ENCODE measurements around the gene HERC4.

Gene HERC4, protein sequence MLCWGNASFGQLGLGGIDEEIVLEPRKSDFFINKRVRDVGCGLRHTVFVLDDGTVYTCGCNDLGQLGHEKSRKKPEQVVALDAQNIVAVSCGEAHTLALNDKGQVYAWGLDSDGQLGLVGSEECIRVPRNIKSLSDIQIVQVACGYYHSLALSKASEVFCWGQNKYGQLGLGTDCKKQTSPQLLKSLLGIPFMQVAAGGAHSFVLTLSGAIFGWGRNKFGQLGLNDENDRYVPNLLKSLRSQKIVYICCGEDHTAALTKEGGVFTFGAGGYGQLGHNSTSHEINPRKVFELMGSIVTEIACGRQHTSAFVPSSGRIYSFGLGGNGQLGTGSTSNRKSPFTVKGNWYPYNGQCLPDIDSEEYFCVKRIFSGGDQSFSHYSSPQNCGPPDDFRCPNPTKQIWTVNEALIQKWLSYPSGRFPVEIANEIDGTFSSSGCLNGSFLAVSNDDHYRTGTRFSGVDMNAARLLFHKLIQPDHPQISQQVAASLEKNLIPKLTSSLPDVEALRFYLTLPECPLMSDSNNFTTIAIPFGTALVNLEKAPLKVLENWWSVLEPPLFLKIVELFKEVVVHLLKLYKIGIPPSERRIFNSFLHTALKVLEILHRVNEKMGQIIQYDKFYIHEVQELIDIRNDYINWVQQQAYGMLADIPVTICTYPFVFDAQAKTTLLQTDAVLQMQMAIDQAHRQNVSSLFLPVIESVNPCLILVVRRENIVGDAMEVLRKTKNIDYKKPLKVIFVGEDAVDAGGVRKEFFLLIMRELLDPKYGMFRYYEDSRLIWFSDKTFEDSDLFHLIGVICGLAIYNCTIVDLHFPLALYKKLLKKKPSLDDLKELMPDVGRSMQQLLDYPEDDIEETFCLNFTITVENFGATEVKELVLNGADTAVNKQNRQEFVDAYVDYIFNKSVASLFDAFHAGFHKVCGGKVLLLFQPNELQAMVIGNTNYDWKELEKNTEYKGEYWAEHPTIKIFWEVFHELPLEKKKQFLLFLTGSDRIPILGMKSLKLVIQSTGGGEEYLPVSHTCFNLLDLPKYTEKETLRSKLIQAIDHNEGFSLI

DNA sequence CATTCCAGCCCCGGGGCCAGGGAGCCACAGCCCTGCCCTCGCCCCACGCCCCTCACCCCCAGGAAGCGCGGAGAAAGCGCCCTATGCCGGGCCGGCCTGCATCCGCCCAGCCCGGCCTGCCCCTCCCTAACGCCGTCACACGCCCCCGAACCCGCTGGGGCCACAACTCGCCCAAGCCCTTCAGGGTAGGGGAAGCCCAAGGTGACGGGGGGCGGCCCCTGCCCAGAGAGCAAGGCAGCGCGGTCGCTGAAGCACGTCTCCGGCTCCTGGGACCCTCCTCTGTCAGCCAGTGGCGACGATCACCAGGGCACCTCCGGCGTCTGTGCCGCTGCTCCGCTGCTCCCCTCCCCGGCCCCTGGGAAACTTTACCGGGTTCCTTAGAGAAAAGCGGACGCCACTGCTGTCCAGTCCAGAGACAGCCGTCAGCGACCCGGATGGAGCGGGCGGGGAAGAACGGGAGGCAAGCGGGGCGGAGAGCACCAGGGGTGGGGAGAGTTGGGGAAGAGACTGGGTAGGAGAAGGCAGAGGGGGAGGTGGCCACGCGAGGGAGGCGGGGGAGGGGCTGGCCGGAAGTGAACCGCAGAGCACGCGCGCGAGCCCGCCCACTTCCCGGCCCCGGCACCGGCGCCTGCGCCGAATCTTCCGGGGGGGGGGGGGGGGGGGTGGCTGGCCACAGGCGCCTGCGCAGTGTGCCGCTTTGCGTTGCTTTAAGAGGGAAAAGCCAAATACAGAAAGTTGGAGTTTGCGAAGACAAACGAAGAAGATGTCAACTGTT is at the start of gene HERC4:
TSS of gene HERC4 (minus strand) at position 509 of the 775 bp plus-strand sequence. CDS start 2,175 bp downstream, outside the sequence.
- DNase-seq (ENCODE audit: low read depth): peak; percentile 86

DNA sequence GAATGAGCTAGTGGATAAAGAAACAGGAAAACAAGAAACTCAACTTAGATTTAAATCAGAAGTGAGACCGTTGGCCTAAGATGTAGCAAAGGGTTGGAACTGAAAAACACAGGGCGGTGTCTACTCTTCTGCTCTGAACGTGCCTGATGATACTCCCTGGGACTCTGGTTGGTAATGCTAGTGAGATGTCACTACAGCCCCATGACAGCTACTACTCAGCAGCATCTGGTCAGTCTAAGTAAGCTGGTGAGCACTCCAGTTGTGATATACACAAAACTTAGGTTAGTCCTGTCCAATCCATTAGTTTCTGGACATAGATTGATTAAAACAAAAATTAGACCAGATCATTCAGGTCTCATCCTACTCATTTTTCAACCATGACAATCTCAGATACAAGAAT is 49.6 kb upstream of the HERC4 start:
- DNase-seq (ENCODE audit: low read depth): no peak

DNA sequence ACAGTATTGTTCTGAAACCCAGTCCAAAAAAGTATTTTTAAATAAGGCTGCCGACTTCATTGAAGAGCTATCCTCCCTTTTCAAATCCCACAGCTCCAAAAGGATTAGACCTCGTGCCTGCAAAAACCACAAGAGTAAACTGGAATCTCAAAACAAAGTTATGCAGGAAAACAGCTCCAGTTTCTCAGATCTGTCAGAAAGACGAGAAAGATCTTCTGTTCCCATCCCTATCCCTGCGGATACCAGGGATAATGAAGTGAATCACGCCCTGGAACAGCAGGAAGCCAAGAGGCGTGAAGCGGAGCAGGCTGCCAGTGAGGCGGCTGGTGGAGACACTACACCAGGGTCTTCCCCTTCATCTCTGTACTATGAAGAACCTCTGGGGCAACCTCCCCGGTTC is 46.8 kb upstream of the HERC4 start:
- no peak for DNase-seq (ENCODE audit: low read depth)

DNA sequence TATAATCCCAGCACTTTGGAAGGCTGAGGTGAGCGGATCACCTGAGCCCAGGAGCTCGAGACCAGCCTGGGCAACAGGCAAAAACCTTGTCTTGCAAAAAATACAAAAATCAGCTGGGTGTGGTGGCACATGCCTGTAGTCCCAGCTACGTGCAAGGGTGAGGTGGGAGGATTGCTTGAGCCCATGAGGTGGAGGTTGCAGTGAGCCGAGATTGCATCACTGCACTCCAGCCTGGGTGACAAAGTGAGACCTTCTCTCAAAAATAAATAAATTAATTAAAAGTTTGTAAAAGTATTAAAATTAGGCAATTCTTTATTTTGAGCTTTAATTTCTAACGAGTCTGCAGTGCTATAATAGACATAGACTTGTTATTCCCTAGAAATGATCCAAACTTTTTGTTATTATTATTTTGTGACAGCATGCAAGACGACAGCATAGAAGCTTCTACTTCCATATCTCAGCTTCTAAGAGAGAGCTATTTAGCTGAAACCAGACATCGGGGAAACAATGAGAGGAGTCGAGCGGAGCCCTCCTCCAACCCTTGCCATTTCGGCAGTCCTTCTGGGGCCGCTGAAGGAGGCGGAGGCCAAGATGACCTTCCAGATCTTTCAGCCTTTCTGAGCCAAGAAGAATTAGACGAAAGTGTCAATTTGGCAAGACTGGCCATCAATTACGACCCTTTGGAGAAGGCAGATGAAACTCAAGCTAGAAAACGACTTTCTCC is 46.1 kb upstream of the HERC4 start:
- DNase-seq (ENCODE audit: low read depth): no peak

DNA sequence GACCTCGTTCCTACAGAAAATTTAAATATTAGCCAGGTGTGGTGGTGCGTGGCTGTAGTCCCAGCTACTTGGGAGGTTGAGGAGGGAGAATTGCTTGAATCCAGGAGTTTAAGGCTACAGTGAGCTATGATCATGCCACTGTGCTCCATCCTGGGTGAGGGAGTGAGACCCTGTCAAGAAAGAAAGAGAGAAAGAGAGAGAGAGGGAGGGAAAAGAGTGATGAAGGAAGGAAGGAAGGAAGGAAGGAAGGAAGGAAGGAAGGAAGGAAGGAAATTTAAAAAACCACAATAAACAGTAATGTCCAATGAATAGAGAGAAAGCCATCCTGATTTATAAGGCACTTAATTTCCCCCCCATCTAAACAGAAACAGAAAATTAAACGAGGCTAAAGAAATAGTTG is 43.6 kb upstream of the HERC4 start:
- no peak for DNase-seq (ENCODE audit: low read depth)

DNA sequence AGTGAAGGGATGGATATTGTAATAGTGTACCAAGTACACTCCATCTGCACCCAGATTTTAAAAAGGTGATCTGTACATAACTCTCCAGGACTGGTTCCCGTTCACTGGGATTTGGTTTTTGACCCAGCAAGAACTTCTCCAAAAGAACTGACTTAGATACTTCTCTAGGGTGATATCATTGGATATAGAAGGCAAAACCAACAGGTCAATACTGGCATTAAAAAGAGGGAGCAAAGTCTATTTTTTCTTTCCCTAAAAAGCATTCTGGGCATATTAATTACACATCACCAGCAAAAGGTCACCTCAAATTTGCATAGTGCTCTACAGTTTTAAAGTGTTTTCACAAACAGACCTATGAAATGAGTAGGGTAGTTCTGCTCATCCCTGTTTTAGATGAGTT is 37.8 kb upstream of the HERC4 start:
- DNase-seq (ENCODE audit: low read depth): no peak

DNA sequence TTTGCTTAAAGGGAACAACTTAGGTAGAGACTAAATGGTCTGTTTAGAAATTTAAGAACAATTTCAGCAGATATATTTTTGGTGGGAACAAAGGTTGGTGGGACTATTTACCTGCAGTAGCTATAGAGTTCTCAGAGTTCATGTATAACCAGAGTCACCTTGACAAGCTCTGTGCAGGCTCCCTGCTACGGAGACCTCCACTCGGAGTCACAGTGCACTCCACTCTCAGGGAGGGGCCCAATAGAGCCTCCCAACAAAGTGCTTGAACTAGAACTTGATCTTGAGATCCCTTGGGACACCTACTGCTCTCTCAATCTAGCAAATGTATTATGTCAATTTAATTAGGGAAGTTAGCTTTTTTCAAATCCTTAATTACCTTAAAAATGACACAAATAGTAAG is 36.5 kb upstream of the HERC4 start:
- DNase-seq (ENCODE audit: low read depth): no peak

DNA sequence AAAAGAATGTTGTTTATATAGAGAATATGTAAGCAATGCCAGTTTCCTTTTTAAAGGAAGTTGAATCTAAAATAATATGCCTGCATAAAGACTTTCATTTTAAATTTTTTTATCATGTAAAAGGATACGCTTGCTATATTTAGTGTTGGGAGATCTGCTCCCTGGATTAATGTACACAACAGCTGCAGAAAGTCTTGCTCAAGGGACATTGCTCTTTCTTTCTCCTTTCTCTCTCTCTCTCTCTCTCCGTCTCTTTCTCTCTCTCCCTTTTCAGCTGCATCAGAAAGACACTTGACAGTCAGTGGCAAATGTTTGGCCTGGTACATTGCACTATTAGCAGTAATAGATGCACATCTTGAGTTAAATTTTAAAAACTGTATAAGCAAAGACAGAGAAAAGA is 34.9 kb upstream of the HERC4 start:
- no peak for DNase-seq (ENCODE audit: low read depth)

DNA sequence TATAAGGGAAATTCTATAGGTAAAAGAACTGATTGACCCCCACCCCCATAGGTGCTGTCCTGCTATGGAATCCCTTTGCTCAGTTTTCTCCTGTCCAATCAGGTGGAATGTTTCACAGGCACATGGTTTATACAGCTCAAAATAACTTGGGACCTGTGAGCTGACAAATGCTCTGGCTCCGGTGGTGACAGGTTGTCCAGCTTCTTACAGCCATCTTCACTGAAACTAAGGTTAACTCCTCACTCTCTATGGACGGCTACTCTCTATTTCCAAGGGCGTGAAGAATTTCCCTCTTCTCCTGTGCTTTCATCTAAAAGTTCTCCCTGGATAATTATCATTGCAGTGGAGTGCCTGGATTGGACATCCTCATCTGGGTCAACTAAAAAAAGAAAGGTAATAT is 34.2 kb upstream of the HERC4 start, which contains the start of gene MYPN:
TSS of gene MYPN (plus strand) at position 158 of the 400 bp plus-strand sequence. CDS start 11,951 bp downstream, outside the sequence.
- no peak for DNase-seq (ENCODE audit: low read depth)

DNA sequence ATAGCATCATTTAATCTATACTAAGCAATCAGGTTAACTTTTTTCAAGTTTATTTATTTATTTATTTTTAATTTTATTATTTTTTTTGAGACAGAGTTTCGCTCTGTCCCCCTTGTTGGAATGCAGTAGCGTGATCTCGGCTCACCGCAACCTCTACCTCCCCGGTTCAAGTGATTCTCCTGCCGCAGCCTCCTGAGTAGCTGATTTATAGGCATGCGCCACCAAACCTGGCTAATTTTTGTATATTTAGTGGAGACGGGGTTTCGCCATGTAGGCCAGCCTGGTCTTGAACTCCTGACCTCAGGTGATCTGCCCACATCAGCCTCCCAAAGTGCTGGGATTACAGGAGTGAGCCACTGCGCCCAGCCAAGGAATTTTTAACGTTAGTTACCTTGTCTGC is 33.6 kb upstream of the HERC4 start:
- no peak for DNase-seq (ENCODE audit: low read depth)

DNA sequence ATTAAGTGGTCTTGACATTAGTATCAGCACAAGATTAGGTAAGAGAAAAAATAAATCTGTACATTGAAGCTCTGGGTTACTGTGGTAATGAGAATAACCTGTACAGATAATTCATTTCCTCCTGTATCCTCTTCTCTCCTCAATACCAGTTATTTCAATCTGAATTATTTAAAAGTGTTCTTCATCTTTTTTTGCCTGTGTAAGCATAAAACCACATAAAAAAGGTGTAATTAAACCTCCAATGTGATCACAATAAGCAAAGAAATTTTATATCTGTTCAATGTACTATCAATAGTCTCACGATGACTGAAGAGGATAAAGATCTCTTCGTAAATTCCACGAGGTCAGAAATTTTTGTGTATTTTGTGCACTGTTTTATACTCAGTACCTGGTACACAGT is 33.0 kb upstream of the HERC4 start:
- no peak for DNase-seq (ENCODE audit: low read depth)

DNA sequence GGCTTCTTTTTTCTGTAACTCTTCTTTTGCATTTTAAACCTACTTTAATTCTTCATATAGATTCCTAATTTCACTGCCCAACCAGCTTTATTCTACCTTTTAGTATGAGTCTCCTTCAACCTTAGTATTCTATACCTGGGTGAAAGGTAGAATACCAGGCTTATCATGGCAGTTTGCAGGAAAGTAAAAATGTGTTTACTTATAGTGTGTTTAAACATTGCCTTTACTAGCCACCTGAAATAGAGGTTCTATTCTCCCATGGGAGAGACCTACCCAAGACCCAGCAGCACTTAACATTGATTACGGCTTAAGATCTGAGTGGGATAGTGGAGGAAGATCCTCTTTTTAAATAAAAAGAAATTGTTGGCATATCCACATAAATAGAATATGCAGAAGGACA is 32.6 kb upstream of the HERC4 start:
- no peak for DNase-seq (ENCODE audit: low read depth)

DNA sequence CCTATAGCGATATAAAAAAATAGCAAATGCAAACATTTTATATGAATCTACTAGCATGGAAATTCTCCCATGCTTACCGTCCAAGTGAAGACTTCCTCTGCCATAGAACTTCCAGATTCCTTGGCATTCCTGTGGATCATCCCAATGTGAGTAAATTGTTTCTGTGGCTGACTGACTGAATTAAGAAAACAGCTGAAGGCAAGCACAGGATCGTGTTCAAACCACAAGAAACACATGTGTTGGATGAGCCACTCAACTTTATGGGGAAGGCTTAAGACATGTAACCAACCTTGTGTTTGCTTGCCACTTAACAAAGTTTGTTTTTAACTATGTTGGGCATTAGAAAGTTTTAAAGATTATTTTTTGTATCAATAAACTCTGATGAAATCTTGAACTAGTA is 31.6 kb upstream of the HERC4 start:
- DNase-seq (ENCODE audit: low read depth): no peak

DNA sequence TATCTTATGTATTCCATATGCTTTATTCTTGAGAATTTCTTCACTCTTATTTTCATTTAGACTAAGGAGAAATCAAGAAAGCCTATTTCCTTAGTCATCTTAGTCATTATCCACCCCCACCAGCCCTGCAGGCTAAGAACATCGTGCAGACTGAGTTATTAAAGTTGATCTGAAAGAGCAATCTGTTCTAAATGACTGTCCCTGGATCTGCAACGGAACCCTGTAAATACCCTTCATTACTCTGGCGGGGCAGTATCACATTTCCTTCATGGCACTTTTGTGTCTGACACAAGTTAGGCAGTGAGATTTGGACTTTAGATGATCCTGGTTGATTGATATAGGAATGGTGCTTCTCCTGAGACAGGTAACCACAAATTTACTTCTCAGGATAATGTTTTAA is 30.7 kb upstream of the HERC4 start:
- DNase-seq (ENCODE audit: low read depth): no peak

DNA sequence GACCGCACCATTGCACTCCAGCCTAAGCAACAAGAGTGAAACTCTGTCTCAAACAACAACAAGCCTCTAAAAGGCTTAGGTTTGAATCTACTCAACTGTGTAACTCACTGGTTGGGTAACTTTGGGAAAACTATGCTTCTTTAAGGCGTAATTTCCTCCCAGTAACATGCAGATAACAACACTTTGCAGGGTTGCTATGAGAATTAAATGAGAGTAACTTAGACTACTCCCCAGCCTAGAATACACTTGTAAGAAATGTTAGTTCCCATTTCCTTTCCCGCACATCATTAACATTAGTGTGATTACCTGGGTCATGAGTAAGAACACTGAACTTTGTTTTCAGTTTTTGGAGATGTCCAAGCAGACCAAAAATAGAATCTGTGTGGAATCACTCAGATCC is 28.8 kb upstream of the HERC4 start:
- DNase-seq (ENCODE audit: low read depth): no peak

DNA sequence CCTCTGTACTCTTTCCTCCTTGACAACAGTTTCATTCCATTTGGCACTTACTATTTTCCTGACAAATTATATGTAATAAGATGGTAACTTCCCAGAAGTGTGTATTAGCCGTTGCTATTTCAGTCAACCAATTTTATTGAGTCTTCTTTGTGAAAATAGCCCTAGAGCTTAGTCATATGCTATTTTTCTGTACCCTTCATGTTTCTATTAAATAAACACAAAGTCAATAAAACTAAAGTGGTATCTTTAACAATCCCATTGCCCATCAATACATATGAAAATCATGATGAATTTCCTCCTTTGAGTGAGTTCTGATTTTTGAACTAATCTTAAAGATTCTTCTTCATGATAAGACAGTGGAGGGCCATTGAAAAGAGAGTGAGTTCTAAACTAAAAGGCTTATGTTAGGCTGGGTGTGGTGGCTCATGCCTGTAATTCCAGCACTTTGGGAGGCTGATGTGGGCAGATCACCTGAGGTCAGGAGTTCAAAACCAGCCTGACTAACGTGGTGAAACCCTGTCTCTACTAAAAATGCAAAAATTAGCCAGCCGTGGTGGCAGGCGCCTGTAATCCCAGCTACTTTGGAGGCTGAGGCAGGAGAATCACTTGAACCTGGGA is 28.3 kb upstream of the HERC4 start:
- no peak for DNase-seq (ENCODE audit: low read depth)

DNA sequence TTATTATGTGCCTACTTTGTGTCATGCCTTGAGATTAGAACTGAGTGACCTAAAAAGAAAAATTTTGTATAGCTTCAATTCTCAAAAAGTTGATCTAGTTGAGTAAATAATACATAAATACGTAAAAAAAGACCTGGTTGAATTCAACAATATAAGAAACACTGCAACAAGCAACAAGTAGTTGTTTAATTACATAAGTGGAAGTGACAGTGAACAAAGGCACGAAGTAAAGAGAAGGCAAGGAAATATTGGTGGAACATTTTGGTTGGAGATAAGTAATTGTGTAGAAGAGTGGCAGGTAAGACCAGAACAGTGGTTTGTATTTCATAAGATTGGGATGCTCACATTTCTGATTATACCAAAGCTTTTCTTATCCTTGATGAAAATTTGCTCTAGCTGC is 26.0 kb upstream of the HERC4 start:
- DNase-seq (ENCODE audit: low read depth): no peak

DNA sequence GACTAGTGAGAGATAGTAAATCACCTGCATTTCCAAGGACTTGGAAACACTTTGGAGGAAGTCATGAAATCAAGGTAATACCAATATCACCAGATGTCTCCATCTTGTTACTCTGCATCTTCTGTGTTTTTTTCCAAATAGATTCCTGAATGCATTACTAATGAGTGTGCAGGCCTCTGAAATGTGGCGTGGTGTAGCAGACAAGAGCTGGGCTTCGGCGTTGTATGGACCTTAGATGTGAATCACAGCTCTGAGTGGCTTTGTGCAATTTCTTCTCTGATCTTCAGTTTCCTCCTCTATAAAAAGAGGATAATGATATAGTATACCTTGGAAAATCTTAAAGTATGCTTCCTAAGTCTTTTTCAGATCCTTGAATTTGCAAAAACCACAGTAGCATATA is 24.7 kb upstream of the HERC4 start:
- no peak for DNase-seq (ENCODE audit: low read depth)

DNA sequence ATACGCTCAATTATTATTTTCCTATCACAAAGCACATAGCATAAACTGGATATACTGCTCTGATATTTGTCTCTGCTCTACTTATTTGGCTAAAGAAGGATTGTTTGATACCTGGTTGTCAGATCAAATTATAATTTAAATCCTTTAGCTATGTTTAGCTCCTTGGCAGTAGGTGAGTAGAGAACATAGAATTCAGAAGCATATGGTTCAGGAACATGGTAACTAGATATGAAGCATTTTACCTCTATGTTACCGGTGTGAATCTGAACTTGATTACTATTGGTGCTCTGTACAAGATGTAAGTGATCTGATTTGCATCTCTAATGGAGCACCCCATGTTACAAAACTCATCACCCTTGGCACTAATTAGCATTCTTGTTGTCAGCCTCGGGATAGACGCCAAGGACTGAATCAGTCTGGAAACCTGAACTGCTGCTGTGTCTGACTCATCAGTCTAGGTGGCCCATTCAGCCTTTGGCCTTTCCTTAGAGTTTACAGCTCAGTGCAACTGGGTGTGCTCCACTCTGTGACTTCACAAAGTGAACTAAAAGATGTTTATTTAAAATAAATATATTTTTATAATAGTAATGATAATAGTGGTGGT is 21.9 kb upstream of the HERC4 start:
- DNase-seq (ENCODE audit: low read depth): no peak

DNA sequence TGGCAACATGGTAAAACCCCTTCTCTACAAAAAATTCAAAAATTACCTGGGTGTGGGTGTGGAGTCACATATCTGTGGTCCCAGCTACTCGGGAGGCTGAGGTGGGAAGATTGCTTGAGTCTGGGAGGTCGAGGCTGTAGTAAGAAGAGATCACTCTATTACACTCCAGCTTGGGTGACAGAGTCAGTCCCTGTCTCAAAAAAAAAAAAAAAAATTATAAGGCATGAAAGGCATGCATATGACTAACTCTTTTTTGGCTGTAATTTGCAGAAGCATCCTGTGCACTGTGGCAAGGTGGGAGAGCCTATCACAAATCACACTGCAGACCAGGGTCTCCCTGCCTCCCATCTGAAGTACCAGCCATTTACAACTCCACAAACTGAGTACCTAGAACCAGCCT is 20.1 kb upstream of the HERC4 start:
- no peak for DNase-seq (ENCODE audit: low read depth)

DNA sequence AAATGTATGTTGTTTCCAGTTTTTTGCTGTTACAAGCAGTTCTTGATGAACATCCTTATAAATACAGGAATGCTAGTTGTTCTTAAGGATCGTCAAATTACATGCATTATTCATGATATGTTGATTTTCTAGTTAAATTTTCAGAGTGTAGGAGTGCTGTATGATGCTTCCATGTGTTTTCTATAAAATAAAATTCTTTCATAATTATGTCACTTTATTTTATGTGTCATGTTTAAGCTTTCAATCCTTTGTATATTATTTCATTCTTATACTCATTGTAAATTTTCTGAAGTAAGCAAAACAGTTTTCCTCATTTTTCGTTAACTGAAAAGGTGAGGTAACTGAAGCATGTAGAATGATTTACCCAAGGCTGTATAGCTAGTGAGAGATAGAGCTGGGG is 17.4 kb upstream of the HERC4 start:
- DNase-seq (ENCODE audit: low read depth): no peak
